ENCODE measurements around the gene COL18A1. TPM values are rescaled to one million over a fixed set of nuclear protein-coding genes. Genes with fewer than 3 reads are reported as not detected.

COL18A1 gene
- total and polyA plus RNA-seq, 9 of the 15 experiments (the other 6 are each of a cell fraction or from before 2014, with no cell fraction given) = 0.14 to 16.4 (median 2.0) TPM

DNA sequence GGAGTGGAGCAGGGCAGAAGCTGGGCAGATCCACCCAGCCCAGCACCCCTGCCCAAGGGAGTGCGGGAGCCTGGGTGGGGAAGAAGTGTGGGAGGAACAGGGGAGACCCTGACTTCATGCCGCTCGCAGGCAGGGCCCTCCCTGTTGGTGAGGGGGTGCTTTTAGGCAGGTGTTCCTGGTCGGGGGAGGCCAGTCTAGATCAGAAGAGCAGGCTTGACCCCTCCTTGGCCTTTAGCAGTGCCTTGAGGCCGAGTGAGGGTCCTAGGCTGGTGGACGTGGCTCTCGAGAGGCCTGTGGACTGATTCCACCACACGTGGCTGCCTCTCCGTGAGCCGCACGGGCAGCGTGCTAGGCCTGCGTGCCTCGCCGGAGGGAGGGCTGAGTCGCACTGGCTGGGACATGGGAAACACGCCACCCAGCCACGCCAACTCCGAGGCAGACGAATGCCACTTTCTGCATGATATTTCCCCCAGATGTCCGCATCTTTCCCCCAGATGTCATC is 19.4 kb upstream of the COL18A1 start (continued):
- no peak for TF ChIP-seq ELF1 (tag; IDR thresholded peaks at IDR 0.05)

DNA sequence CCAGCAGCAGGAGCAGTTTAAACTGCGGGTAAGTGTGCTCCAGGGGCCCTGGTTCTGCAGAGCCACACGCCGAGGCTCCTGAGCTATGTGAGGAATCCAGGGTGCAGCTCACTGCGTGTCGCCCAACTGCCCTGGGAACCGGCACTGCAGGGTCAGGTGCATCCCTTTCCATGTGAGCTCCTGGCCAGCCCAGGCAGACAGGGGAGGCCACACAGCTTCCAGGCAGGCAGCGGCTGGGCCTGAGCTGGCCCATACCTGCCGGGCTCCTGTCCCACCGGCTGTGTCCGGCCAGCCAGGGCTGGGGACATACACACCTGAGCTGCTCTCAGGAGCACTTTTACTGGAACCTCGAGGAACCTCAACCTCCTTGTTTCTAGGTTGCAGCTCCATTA is 18.6 kb upstream of the COL18A1 start:
- WGBS (ENCODE audit: insufficient coverage, low coverage, missing lambda C conversion rate) = 17% methylated on average over 11 of the region's 11 CpGs
- no peak for FAIRE-seq

More for the DNA sequence above, 18.6 kb upstream of the COL18A1 start:
- no peak overlapping the region for H2AFZ ChIP-seq (ENCODE audit: low read depth, low read length)
- H3K4me1 ChIP-seq (replicated peaks in 1 of 2; ENCODE audit: control insufficient read depth in 2 of 2, insufficient read depth in 2 of 2, low read length in 2 of 2) = peaks cover 6 to 60% of the 10 kb centered on the region in 2 experiments; a peak in 4 of 5 replicates
- no peaks in the 10 kb centered on the region for H3K36me3 ChIP-seq (ENCODE audit: control insufficient read depth, insufficient read depth, low read length)
- ChIA-PET CTCF (ENCODE audit: low intra/inter-chr PET ratio) (interaction anchor here (0.6 kb wide), 1 partner anchor 53 kb away, joined by 3 read pairs; no protein-coding TSS in a partner anchor), POLR2A (interaction anchor here (0.8 to 2.7 kb wide), 5 partner anchors 13 to 402 kb away, joined by 3 to 10 read pairs (median 3); no protein-coding TSS in a partner anchor)
- ATAC-seq (no peak), DNase-seq (ENCODE audit: extremely low read depth in 1 of 4, low spot score in 3 of 4) (no peak)
- H3K27me3 ChIP-seq (ENCODE audit: control insufficient read depth in 2 of 2, insufficient read depth in 2 of 2, low read length in 2 of 2) = peaks cover 71 to 93% of the 10 kb centered on the region in 2 experiments
- peaks cover 29% of the 10 kb centered on the region for H4K20me1 ChIP-seq (replicated peaks; ENCODE audit: control insufficient read depth, insufficient read depth, low read length)
- peaks cover 3% of the 10 kb centered on the region; the same call in 1 of the 2 replicates for H3K9me3 ChIP-seq (replicated peaks; ENCODE audit: control insufficient read depth, insufficient read depth, low read depth, low read length)
- no peak overlapping the region for H3K4me3 ChIP-seq
- no peak overlapping the region for H3K4me2 ChIP-seq (ENCODE audit: insufficient read depth, low read length)
- no peaks in the 10 kb centered on the region for H3K9me1 ChIP-seq (ENCODE audit: control insufficient read depth, insufficient read depth, low read length)
- no TSS peak for BruUV-seq (replicated peaks)
- TF ChIP-seq MAFG (tag; conservative IDR thresholded peaks at IDR 0.05) (0 out of 2 replicates have a peak, but pooled peaks have one; percentile 8), CHD1 (IDR thresholded peaks at IDR 0.05; ENCODE audit: low read length) (no peak)
- in situ Hi-C loops (cut with MboI) = no loop called here
- no peak overlapping the region for H3K27ac ChIP-seq (ENCODE audit: extremely low read depth, low read depth, low read length)
- H3K9ac ChIP-seq (ENCODE audit: insufficient read depth in 1 of 2, low read depth in 2 of 2, low read length in 2 of 2) = no peak overlapping the region
- no peaks in the 10 kb centered on the region for H3K79me2 ChIP-seq (ENCODE audit: control insufficient read depth, insufficient read depth, low read length)
- intact Hi-C loops (cut with micrococcal nuclease) = loop anchor here (2.0 kb wide), 1 partner anchor 52 kb away; no protein-coding TSS in a partner anchor
